Muscle layer of colon (tissue), 2 donors: Measurements from ENCODE around the gene FAAH.

Experiments used
- H3K27ac ChIP-seq: one replicate; pipeline ENCODE4 v1.7.0; 2013; ENCODE audit warnings: low read depth, mild to moderate bottlenecking, low read length, moderate library complexity
- H3K27me3 ChIP-seq, 2 donors: one replicate each; pipeline ENCODE4 v1.7.0; 2013; ENCODE audit warnings: low read length in 2 of 2, mild to moderate bottlenecking in 2 of 2; ENCODE audit not compliant: insufficient read depth in 2 of 2, control insufficient read depth in 1 of 2
- H3K36me3 ChIP-seq: one replicate; pipeline ENCODE4 v1.7.0; 2013; ENCODE audit warnings: mild to moderate bottlenecking, low read length; ENCODE audit not compliant: insufficient read depth
- H3K4me1 ChIP-seq: one replicate; pipeline ENCODE4 v1.7.0; 2013; ENCODE audit warnings: mild to moderate bottlenecking, low read length; ENCODE audit not compliant: insufficient read depth
- H3K4me3 ChIP-seq, 2 donors: one replicate each; pipeline ENCODE4 v1.7.0; 2013; ENCODE audit warnings: low read length in 2 of 2, low read depth in 1 of 2, mild to moderate bottlenecking in 1 of 2, moderate library complexity in 1 of 2
- H3K9ac ChIP-seq: one replicate; pipeline ENCODE4 v1.7.0; 2013; ENCODE audit warnings: low read length
- H3K9me3 ChIP-seq: one replicate; pipeline ENCODE4 v1.7.0; 2013; ENCODE audit warnings: mild to moderate bottlenecking, low read length
- donor health status: abdominal sarcoma.
- donor health status: Adenocarcinoma of cecum.

The FAAH gene

DNA sequence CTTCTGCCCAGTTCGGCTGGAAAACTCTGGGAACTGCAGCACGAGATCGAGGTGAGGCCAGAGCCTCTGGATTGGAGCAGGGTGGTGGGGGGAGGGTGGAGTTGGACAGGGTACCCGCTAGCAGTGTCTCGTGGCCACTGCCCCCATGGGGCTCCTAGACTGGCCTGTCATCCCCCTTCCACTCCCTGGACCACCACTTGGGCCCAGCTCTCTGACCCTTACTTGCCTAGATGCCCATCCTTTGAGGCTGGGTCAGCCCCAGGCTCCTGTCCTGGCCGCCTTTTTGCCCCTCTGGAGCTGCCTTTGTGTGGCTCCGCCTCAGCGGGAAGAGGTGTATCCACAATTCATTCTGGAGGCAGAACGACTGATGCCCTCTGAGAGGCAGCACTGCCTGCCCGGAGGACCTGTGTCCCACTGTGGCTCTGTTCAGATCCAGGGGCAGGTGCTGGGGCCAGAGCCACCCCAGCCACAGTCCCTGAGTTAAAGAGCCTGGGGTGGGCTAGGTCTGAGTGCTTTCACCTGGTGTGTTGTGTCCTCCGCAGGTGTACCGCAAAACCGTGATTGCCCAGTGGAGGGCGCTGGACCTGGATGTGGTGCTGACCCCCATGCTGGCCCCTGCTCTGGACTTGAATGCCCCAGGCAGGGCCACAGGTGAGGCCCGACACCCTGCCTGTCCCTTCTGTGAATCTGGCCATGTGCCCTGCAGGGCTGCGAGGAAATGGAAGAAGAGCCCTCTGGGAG lies 17.7 kb downstream of the FAAH start:
- H3K4me1 ChIP-seq = no peaks in the 10 kb centered on the region
- no peak overlapping the region for H3K9ac ChIP-seq
- no peaks in the 10 kb centered on the region for H3K36me3 ChIP-seq
- no peaks in the 10 kb centered on the region for H3K9me3 ChIP-seq
- no peak overlapping the region for H3K4me3 ChIP-seq
- no peak overlapping the region for H3K27ac ChIP-seq
- no peaks in the 10 kb centered on the region for H3K27me3 ChIP-seq

DNA sequence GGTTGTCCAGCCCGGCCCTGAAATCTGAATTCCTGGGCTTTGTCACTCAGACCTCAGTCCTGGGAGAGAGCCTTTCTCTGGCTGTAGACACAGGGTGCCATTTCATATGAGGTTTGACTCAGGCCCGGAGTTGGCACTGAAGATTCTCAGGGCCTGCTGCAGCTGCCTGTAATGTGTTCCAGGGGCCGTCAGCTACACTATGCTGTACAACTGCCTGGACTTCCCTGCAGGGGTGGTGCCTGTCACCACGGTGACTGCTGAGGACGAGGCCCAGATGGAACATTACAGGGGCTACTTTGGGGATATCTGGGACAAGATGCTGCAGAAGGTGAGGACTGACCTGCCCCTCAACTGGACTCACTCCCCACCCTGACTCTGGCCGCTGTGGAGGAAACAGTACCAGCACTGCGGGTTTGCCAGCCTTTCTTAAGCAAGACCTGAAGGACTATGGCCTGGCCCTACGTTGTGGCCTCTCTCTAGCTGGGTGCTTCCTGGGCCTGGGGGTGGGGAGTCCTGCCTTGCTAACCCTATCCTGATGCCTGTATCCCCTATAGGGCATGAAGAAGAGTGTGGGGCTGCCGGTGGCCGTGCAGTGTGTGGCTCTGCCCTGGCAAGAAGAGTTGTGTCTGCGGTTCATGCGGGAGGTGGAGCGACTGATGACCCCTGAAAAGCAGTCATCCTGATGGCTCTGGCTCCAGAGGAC lies 18.9 kb downstream of the FAAH start:
- Histone ChIP-seq H3K9ac (no peak overlapping the region), H3K27ac (no peak overlapping the region)

DNA sequence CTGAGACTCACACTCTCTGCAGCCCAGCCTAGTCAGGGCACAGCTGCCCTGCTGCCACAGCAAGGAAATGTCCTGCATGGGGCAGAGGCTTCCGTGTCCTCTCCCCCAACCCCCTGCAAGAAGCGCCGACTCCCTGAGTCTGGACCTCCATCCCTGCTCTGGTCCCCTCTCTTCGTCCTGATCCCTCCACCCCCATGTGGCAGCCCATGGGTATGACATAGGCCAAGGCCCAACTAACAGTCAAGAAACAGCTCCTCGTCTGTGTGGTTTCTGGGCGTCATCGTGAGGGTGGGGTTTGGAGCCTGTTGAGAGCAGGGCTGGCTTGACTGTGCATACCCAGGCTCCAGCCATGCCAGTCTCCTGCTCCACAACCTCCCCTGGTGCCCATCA lies 19.5 kb downstream of the FAAH start:
- Histone ChIP-seq H3K36me3 (no peaks in the 10 kb centered on the region), H3K27ac (no peak overlapping the region), H3K4me1 (no peaks in the 10 kb centered on the region), H3K9ac (no peak overlapping the region), H3K27me3 (no peaks in the 10 kb centered on the region), H3K9me3 (no peaks in the 10 kb centered on the region), H3K4me3 (no peak overlapping the region)

More for the DNA sequence above, 18.9 kb downstream of the FAAH start:
- Histone ChIP-seq H3K27me3 (no peaks in the 10 kb centered on the region), H3K9me3 (no peaks in the 10 kb centered on the region), H3K4me3 (no peak overlapping the region), H3K4me1 (no peaks in the 10 kb centered on the region), H3K36me3 (no peaks in the 10 kb centered on the region)

DNA sequence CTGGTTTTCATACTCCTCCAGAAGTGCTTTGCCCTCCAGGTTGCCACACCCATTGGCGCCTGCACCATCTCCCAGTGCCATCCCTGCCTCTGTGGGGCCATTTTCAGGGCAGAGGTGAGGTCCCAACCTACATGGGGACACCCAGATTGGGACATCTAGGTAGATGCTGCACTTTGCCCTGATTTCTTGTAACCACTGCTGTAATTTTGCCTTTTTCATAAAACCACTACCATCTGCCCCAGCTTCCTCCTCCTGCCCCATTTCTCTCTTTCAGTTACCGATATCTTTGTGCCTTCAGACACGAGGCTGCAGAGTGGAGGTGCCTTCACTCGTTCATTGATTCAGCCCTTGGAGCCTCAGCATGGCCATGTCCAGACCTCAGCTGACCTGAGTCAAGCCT lies 21.4 kb downstream of the FAAH start:
- no peaks in the 10 kb centered on the region for H3K9me3 ChIP-seq
- no peaks in the 10 kb centered on the region for H3K27me3 ChIP-seq
- H3K36me3 ChIP-seq = no peaks in the 10 kb centered on the region
- H3K4me1 ChIP-seq = no peaks in the 10 kb centered on the region
- H3K27ac ChIP-seq = no peak overlapping the region
- no peak overlapping the region for H3K9ac ChIP-seq
- H3K4me3 ChIP-seq = no peak overlapping the region

DNA sequence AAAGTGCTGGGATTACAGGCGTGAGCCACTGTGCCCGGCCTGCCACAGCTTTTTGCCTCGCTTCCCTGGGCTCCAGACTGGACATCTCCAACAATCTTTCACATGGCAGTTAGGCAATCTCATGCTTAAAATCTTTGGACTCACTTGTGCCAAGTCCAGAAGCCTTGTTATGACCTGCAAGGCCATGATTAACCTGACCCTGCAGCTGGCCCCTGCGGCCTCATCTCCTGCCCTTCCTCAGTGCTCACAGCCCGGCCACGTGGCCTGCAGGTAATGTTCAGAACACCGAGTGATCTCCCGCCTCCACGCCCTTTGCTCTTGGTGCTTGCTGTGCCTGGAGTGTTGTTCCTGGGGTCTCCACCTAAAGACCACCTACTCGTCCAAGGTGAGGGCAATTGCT lies 24.9 kb downstream of the FAAH start:
- peaks cover 6 to 8% of the 10 kb centered on the region in 2 donors for H3K27me3 ChIP-seq
- H3K36me3 ChIP-seq = no peaks in the 10 kb centered on the region
- no peaks in the 10 kb centered on the region for H3K9me3 ChIP-seq
- H3K9ac ChIP-seq = no peak overlapping the region
- H3K4me3 ChIP-seq = no peak overlapping the region
- no peaks in the 10 kb centered on the region for H3K4me1 ChIP-seq
- H3K27ac ChIP-seq = no peak overlapping the region

DNA sequence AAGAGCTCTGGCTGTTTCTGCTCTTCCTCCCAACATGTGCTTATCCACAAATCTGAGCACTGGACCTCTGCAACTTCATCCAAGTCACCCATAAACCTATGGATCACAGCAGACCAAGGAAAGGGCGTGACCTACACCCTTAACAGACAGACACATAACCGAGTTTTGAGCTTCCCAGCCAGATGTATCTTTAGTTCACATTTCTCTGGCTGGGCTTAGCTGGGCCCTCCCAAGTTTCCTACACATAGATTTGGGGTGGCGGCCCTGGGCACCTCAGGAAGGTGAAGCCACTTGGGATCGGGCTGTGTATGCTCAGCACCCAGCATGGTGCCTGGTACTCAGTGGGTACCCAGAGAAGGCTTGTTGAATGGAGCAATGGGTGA lies 26.4 kb downstream of the FAAH start:
- Histone ChIP-seq H3K9me3 (no peaks in the 10 kb centered on the region), H3K4me1 (no peaks in the 10 kb centered on the region), H3K4me3 (no peak overlapping the region), H3K27ac (no peak overlapping the region), H3K9ac (no peak overlapping the region), H3K27me3 (peaks cover 8 to 17% of the 10 kb centered on the region in 2 donors), H3K36me3 (no peaks in the 10 kb centered on the region)

DNA sequence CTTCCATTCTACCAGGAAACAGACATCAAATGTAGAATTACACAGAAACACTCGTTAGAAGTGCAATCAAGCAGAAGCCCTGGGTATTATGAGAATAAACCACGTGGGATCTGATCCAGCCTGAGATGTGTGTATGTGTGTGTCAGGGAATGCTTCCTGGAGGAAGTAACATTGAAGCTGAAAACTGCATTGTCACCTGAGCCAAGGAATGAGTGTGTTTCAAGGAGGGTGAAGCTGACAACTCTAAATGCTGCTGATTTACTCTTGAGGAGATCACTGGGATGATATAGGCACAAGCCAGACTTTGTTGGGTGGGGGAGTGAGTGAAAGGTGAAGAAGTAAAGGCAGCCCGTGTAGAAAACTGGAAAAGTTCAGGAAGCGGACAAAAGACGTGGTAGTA lies 27.6 kb downstream of the FAAH start:
- Histone ChIP-seq H3K9ac (no peak overlapping the region), H3K27me3 (peaks cover 8 to 17% of the 10 kb centered on the region in 2 donors), H3K4me3 (no peak overlapping the region), H3K36me3 (no peaks in the 10 kb centered on the region), H3K9me3 (no peaks in the 10 kb centered on the region), H3K4me1 (no peaks in the 10 kb centered on the region), H3K27ac (no peak overlapping the region)

DNA sequence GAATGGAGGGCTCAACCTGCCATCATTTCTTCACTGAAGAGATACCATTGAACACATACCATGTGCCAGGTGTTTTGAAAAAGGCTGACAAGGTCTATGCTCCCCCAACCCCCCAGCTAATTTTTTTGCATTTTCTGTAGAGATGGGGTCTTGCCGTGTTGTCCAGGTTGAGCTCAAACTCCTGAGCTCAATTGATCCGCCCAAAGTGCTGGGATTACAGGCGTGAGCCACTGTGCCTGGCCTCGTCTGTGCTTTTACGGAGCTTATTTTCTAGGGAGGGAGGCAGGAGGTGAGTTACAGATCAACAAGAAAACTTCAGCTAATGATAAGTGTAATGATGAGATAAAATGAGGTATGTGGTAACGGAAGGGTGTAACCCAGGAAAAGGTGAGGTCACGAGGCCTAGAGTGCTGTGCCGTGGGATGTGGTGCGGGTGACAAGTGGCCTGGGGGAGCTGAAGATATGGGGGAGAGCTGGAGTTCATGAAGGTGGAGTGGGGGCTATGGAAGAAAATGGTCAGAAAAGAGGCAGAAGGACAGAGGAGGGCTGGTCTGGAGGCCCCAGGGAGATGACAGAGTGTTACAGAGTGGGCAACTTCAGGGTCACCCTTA lies 28.2 kb downstream of the FAAH start:
- no peaks in the 10 kb centered on the region for H3K9me3 ChIP-seq
- H3K9ac ChIP-seq = no peak overlapping the region
- H3K4me3 ChIP-seq = no peak overlapping the region
- no peaks in the 10 kb centered on the region for H3K4me1 ChIP-seq
- H3K36me3 ChIP-seq = no peaks in the 10 kb centered on the region
- no peak overlapping the region for H3K27ac ChIP-seq
- peaks cover 8 to 17% of the 10 kb centered on the region in 2 donors for H3K27me3 ChIP-seq

DNA sequence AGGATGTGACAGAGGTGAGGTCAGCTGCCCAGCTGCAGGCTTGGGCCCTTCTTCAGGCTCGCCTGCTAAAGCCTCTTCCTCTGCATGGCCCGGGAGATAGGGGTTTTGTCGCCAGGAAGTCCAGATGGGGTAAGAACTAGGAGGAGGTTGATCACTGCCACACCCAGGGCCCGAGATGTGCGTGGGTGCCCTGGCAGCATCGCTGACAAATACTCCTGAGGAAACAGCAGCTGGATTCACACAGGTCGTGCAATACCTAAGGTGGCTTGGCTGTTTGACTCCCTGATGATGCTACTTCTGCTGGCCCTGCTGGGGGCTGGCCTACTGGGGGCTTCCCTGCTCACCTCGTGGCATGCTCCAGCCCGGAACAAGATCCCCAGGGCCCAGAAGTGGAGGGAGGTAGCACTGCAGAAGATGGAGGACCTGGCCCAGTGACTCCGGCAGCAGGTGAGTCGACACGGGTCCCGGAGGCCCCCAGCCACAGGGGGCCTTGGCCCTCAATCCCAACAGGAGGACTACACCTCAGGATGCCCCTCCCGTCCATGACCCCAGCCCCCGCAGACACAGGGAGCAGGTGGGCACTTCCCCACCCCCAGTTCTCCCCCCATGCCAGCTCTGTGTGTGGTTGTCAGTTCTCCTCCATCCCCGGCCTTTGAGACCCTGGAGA lies 29.6 kb downstream of the FAAH start:
- H3K4me3 ChIP-seq = no peak overlapping the region
- no peaks in the 10 kb centered on the region for H3K36me3 ChIP-seq

DNA sequence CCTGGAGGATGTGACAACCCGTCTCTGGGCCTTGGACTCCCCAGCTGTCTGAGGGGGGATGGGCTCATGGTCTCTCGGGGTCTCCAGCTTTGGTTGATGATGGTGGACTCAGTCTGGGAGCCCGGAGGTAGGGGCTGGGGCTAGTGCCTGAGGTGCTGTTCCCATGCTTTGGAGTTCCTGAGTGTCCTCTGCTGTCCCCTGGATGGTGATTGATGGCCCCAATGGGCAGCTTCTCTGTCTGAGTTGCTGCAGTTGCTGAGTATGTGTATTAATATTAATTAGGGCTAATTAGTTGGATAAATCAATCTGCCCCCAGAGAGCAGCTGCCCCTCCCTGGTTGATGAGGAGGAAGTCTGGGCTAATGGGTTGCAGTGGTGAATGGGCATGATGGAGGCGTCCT lies 30.6 kb downstream of the FAAH start:
- H3K27me3 ChIP-seq = peaks cover 8 to 17% of the 10 kb centered on the region in 2 donors
- H3K9ac ChIP-seq = no peak overlapping the region

More for the DNA sequence above, 29.6 kb downstream of the FAAH start:
- Histone ChIP-seq H3K9ac (no peak overlapping the region), H3K9me3 (no peaks in the 10 kb centered on the region), H3K27ac (no peak overlapping the region), H3K27me3 (peaks cover 8 to 17% of the 10 kb centered on the region in 2 donors), H3K4me1 (no peaks in the 10 kb centered on the region)

DNA sequence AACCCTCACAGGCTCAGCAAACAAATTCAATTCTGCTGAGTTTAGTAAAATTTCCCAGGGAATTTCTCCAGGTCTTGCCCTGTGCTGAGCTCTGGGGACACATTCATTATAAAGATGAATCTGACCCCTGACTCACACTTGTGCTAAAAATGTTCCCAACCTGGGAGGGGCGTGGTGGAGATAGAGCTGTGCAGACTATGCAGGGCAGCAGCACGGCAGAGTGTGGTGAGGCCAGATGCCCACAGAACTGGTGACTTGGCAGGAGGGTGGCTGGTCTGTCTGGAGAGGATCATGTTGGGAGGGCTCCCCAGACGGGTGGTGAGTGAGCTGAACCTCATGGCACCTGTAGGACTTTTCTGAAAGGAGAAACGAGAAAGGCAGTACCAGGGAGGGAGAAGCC lies 31.6 kb downstream of the FAAH start:
- H3K4me3 ChIP-seq = no peak overlapping the region
- H3K4me1 ChIP-seq = no peaks in the 10 kb centered on the region
- H3K36me3 ChIP-seq = no peaks in the 10 kb centered on the region
- H3K9ac ChIP-seq = no peak overlapping the region
- peaks cover 8 to 17% of the 10 kb centered on the region in 2 donors for H3K27me3 ChIP-seq
- no peaks in the 10 kb centered on the region for H3K9me3 ChIP-seq
- no peak overlapping the region for H3K27ac ChIP-seq

More for the DNA sequence above, 30.6 kb downstream of the FAAH start:
- no peak overlapping the region for H3K4me3 ChIP-seq
- no peaks in the 10 kb centered on the region for H3K36me3 ChIP-seq
- H3K9me3 ChIP-seq = no peaks in the 10 kb centered on the region
- H3K27ac ChIP-seq = no peak overlapping the region
- no peaks in the 10 kb centered on the region for H3K4me1 ChIP-seq
